A549 (cell line): ENCODE measurements around the gene ATP5F1D.

Experiments used
- CBX2 ChIP-seq: fragments of 200-600 bp; sonication (generic); IDR thresholded peaks from 2 replicates; pipeline ENCODE4 v1.6.1; 2016; ENCODE audit warnings: low read depth, mild to moderate bottlenecking, borderline replicate concordance
- CEBPB ChIP-seq, 2 experiments: fragments of >200 bp in 1 of 2; sonication (Bioruptor Twin) in 1 of 2; formaldehyde crosslinking in 1 of 2; IDR thresholded peaks; 2 replicates each; pipeline ENCODE4 v1.6.1; 2012 to 2016
- CTCF ChIP-seq: fragments of >200 bp; sonication (Bioruptor Twin); formaldehyde crosslinking; IDR thresholded peaks from 3 replicates; pipeline ENCODE4 v1.5.1; 2016
- EP300 ChIP-seq, 2 experiments: fragments of >200 bp; sonication (Bioruptor Twin); formaldehyde crosslinking; IDR thresholded peaks; 2 replicates in 1 of 2; 3 replicates in 1 of 2; pipeline ENCODE4 v1.6.1; 2016 to 2017
- NPAS2 ChIP-seq: fragments of 250-450 bp; sonication (Bioruptor Pico); IDR thresholded peaks from 2 replicates; pipeline ENCODE4 v1.8.0; 2022; ENCODE audit warnings: mild to moderate bottlenecking, moderate library complexity, borderline replicate concordance
- POLR2A ChIP-seq: IDR thresholded peaks from 2 replicates; pipeline ENCODE4 v1.6.1; 2012; ENCODE audit warnings: mild to moderate bottlenecking, low read length
- RAD21 ChIP-seq, 2 experiments: fragments of >200 bp in 1 of 2; sonication (Bioruptor Twin) in 1 of 2; formaldehyde crosslinking in 1 of 2; IDR thresholded peaks in 1 of 2; conservative IDR thresholded peaks in 1 of 2; 2 replicates in 1 of 2; 3 replicates in 1 of 2; pipeline ENCODE4 v1.6.1; 2012 to 2018; ENCODE audit warnings: inconsistent platforms in 1 of 2

- TF ChIP-seq CTCF (no peak), NPAS2 (CRISPR knock-in tag) (no peak), POLR2A (no peak), CEBPB (IDR thresholded peaks at IDR 0.05) (no peak), RAD21 (conservative IDR thresholded peaks at IDR 0.05 in 1 of 2, IDR thresholded peaks at IDR 0.05 in 1 of 2) (no peak), EP300 (IDR thresholded peaks at IDR 0.05) (no peak), CBX2 (no peak)
Observed at GRCh38 chr19:1282588-1283206, 41.1 kb downstream of the ATP5F1D start.
